Adipocyte (in vitro differentiated cells): ENCODE measurements around the gene ZNHIT2.

Experiments
- DNase-seq: peaks from one replicate; pipeline ENCODE4 v3.0.0-alpha.2; 2015; ENCODE audit warnings: low read depth
- H3K27me3 ChIP-seq: replicated peaks from 2 replicates; pipeline ENCODE4 v1.7.0; 2013; ENCODE audit warnings: mild to moderate bottlenecking, low read length, moderate library complexity; ENCODE audit not compliant: control insufficient read depth, insufficient read depth
- H3K36me3 ChIP-seq: 2 replicates; pipeline ENCODE4 v1.7.0; 2013; ENCODE audit warnings: low read length, mild to moderate bottlenecking, moderate library complexity; ENCODE audit not compliant: control insufficient read depth, insufficient read depth, severe bottlenecking
- H3K4me1 ChIP-seq: 2 replicates; pipeline ENCODE4 v1.7.0; 2013; ENCODE audit warnings: mild to moderate bottlenecking, low read length, moderate library complexity; ENCODE audit not compliant: control insufficient read depth, insufficient read depth
- H3K4me3 ChIP-seq: 2 replicates; pipeline ENCODE4 v1.7.0; 2013; ENCODE audit warnings: mild to moderate bottlenecking, low read length, moderate library complexity
- H3K9ac ChIP-seq: 2 replicates; pipeline ENCODE4 v1.7.0; 2013; ENCODE audit warnings: mild to moderate bottlenecking, low read length, moderate library complexity
- H3K9me3 ChIP-seq: 2 replicates; pipeline ENCODE4 v1.7.0; 2013; ENCODE audit warnings: mild to moderate bottlenecking, low read length, moderate library complexity; ENCODE audit not compliant: control insufficient read depth

ZNHIT2 gene

GRCh38 chr11:65090628-65091027, 26.9 kb downstream of the ZNHIT2 start:
- H3K36me3 ChIP-seq: peaks cover 39% of the 10 kb centered on the region
- H3K4me1 ChIP-seq: peaks cover 3% of the 10 kb centered on the region
- DNase-seq: no peak
- H3K9ac ChIP-seq: no peak overlapping the region
- no peak overlapping the region for H3K4me3 ChIP-seq
- H3K27me3 ChIP-seq: no peaks in the 10 kb centered on the region
- H3K9me3 ChIP-seq: no peaks in the 10 kb centered on the region

GRCh38 chr11:65089621-65090020, 27.9 kb downstream of the ZNHIT2 start:
- no peak overlapping the region for H3K9ac ChIP-seq
- peaks cover 43% of the 10 kb centered on the region for H3K36me3 ChIP-seq
- no peak for DNase-seq
- peaks cover 11% of the 10 kb centered on the region for H3K4me1 ChIP-seq
- no peak overlapping the region for H3K4me3 ChIP-seq
- H3K27me3 ChIP-seq: no peaks in the 10 kb centered on the region
- H3K9me3 ChIP-seq: no peaks in the 10 kb centered on the region

- Histone ChIP-seq H3K4me3 (no peak overlapping the region), H3K4me1 (peaks cover 18% of the 10 kb centered on the region), H3K36me3 (peaks cover 43% of the 10 kb centered on the region), H3K9me3 (no peaks in the 10 kb centered on the region), H3K9ac (no peak overlapping the region), H3K27me3 (no peaks in the 10 kb centered on the region)
- DNase-seq: no peak
Observed at GRCh38 chr11:65087827-65088226, 29.7 kb downstream of the ZNHIT2 start.

- H3K27me3 ChIP-seq: no peaks in the 10 kb centered on the region
- H3K4me3 ChIP-seq: no peak overlapping the region
- H3K36me3 ChIP-seq: peaks cover 43% of the 10 kb centered on the region
- H3K9me3 ChIP-seq: no peaks in the 10 kb centered on the region
- DNase-seq: no peak
- H3K9ac ChIP-seq: no peak overlapping the region
- peaks cover 18% of the 10 kb centered on the region for H3K4me1 ChIP-seq
Observed at GRCh38 chr11:65087216-65087615, 30.3 kb downstream of the ZNHIT2 start.

GRCh38 chr11:65086809-65087208, 30.7 kb downstream of the ZNHIT2 start:
- H3K9ac ChIP-seq: no peak overlapping the region
- no peak for DNase-seq
- H3K9me3 ChIP-seq: no peaks in the 10 kb centered on the region
- H3K36me3 ChIP-seq: peaks cover 43% of the 10 kb centered on the region
- no peaks in the 10 kb centered on the region for H3K27me3 ChIP-seq
- H3K4me3 ChIP-seq: no peak overlapping the region
- H3K4me1 ChIP-seq: peaks cover 18% of the 10 kb centered on the region

GRCh38 chr11:65085446-65085845, 32.1 kb downstream of the ZNHIT2 start:
- Histone ChIP-seq H3K36me3 (peaks cover 43% of the 10 kb centered on the region), H3K9ac (peak overlapping the region; percentile 97), H3K27me3 (no peaks in the 10 kb centered on the region), H3K4me3 (peak overlapping the region; percentile 97), H3K4me1 (peaks cover 18% of the 10 kb centered on the region), H3K9me3 (no peaks in the 10 kb centered on the region)
- DNase-seq: no peak

- no peaks in the 10 kb centered on the region for H3K27me3 ChIP-seq
- no peaks in the 10 kb centered on the region for H3K9me3 ChIP-seq
- peaks cover 43% of the 10 kb centered on the region for H3K36me3 ChIP-seq
- peak; percentile 32 for DNase-seq
- H3K4me3 ChIP-seq: peak overlapping the region; percentile 97
- H3K9ac ChIP-seq: peak overlapping the region; percentile 97
- peaks cover 18% of the 10 kb centered on the region for H3K4me1 ChIP-seq
Observed at GRCh38 chr11:65084598-65085375, 32.7 kb downstream of the ZNHIT2 start.

- Histone ChIP-seq H3K4me3 (peak within 1 kb of the TSS; percentile 97), H3K36me3 (peaks cover 37% of the 10 kb centered on the region)
- DNase-seq: peak; percentile 98
Observed at GRCh38 chr11:65083834-65084597, 33.5 kb downstream of the ZNHIT2 start, which contains the start of the genes CDCA5 and ZFPL1. Gene CDCA5 (minus strand): TSS chr11:65084040. CDS start chr11:65083978, 62 bp downstream. Gene ZFPL1 (plus strand): TSS chr11:65084222. CDS start chr11:65084699, 477 bp downstream.

GRCh38 chr11:65083134-65083833, 34.2 kb downstream of the ZNHIT2 start:
- DNase-seq: no peak
- Histone ChIP-seq H3K4me1 (peaks cover 18% of the 10 kb centered on the region), H3K4me3 (peak overlapping the region; percentile 97), H3K9ac (peak overlapping the region; percentile 97), H3K27me3 (no peaks in the 10 kb centered on the region), H3K36me3 (peaks cover 30% of the 10 kb centered on the region), H3K9me3 (no peaks in the 10 kb centered on the region)

More at GRCh38 chr11:65083834-65084597, 33.5 kb downstream of the ZNHIT2 start, which contains the start of the genes CDCA5 and ZFPL1:
- Histone ChIP-seq H3K4me1 (peaks cover 18% of the 10 kb centered on the region), H3K27me3 (no peaks in the 10 kb centered on the region), H3K9me3 (no peaks in the 10 kb centered on the region), H3K9ac (peak within 1 kb of the TSS; percentile 97)

- Histone ChIP-seq H3K9me3 (no peaks in the 10 kb centered on the region), H3K36me3 (no peaks in the 10 kb centered on the region), H3K9ac (no peak overlapping the region), H3K4me3 (no peak overlapping the region), H3K4me1 (peaks cover 5% of the 10 kb centered on the region), H3K27me3 (no peaks in the 10 kb centered on the region)
- DNase-seq: no peak
Observed at GRCh38 chr11:65078786-65079342, 38.6 kb downstream of the ZNHIT2 start.
